Middle frontal gyrus (tissue), 1 donor: ENCODE data around the gene RNF145.

Experiments used
- DNase-seq: peaks from one replicate; pipeline ENCODE4 v3.0.0-alpha.2; 2015; ENCODE audit warnings: low spot score; ENCODE audit errors: extremely low spot score

Gene RNF145

GRCh38 chr5:159218595-159219023 is 9.3 kb upstream of the RNF145 start:
- DNase-seq, result no peak

GRCh38 chr5:159217236-159217635 is 7.9 kb upstream of the RNF145 start:
- no peak for DNase-seq

GRCh38 chr5:159216454-159216853 is 7.1 kb upstream of the RNF145 start:
- no peak for DNase-seq

- DNase-seq, result no peak
These were observed 6.5 kb upstream of the RNF145 start for GRCh38 chr5:159215886-159216285.

GRCh38 chr5:159214486-159215271 is 5.3 kb upstream of the RNF145 start:
- DNase-seq, result no peak

- no peak for DNase-seq
These were observed 3.5 kb upstream of the RNF145 start for GRCh38 chr5:159212657-159213462.

GRCh38 chr5:159211729-159212174 is 2.4 kb upstream of the RNF145 start:
- DNase-seq, result no peak

- no peak for DNase-seq
These were observed 1.5 kb upstream of the RNF145 start for GRCh38 chr5:159210846-159211245.

GRCh38 chr5:159210210-159210661 is 883 bp upstream of the RNF145 start:
- DNase-seq, result no peak

- DNase-seq, result no peak
These were observed 577 bp downstream of the RNF145 start for GRCh38 chr5:159208514-159209437.

GRCh38 chr5:159207686-159208513 is 1.5 kb downstream of the RNF145 start:
- no peak for DNase-seq

- no peak for DNase-seq
These were observed 2.1 kb downstream of the RNF145 start for GRCh38 chr5:159207222-159207685.

GRCh38 chr5:159206818-159207217 is 2.5 kb downstream of the RNF145 start:
- no peak for DNase-seq

GRCh38 chr5:159206368-159206767 is 3.0 kb downstream of the RNF145 start:
- no peak for DNase-seq

- DNase-seq, result no peak
These were observed 6.0 kb downstream of the RNF145 start for GRCh38 chr5:159203351-159203750.

GRCh38 chr5:159202151-159202550 is 7.2 kb downstream of the RNF145 start:
- DNase-seq, result no peak

- DNase-seq, result no peak
These were observed 9.6 kb downstream of the RNF145 start for GRCh38 chr5:159199780-159200179.

- DNase-seq, result no peak
These were observed 10.1 kb downstream of the RNF145 start for GRCh38 chr5:159199225-159199624.

- no peak for DNase-seq
These were observed 11.0 kb downstream of the RNF145 start for GRCh38 chr5:159198063-159199036.
